ENCODE results near the gene GOLGA1. TPM values are rescaled to one million over a fixed set of nuclear protein-coding genes. Genes with fewer than 3 reads are reported as not detected.

GOLGA1 gene
- total and polyA plus RNA-seq, 2 of the 13 experiments (the other 11 are each of a cell fraction or from before 2014, with no cell fraction given): 12.7 to 15.9 TPM

DNA sequence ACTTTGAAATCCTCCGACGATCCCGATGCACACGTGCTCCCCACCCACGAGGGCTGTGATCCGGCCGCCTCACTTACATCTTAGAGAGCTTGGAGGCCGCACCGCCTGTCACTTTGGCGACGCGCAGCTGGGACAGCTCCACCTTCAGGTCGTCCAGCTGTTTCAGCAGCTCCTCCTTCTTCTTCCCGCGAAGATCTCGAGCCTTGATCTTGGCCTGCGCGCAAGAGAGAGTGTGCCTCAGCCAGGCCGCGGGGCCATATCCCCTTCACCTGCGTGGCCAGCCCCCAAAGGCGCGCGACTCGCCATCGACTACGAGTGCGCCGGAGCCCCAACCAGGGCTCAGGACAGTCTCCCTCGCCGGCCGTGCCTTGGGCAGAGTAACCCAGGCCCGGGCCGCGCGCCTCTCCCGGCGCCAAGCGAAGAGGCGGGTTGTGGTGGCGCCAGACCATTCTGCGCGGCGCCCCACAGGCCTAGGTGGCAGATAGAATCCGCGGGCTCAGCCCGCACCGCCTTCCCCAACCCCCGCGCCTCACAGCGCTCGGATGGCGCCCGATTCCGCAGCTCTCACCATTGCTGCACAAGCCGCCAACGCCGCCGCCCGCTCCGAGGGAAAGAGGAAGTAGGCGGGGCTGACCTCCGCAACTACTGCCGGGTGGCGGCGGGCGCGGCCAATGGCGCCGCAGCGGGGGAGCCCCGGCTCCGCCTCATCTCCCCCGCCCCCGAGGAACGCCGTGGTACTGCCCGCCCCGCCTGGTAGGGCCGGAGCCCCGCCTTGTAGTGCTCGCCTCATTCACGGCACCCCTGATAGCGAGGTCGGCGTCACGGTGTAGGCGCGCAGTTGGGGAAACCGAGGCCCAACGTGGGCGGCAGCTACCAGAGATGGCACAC is 79.3 kb downstream of the GOLGA1 start, which contains the start of the genes ARPC5L and RPL35 (continued):
- peak; percentile 82 for TF ChIP-seq RBM39 (IDR thresholded peaks at IDR 0.05; ENCODE audit: low read depth, low read length, poor library complexity, severe bottlenecking)
- TF ChIP-seq RFX5 (IDR thresholded peaks at IDR 0.05; ENCODE audit: low read depth, low read length): no peak
- TF ChIP-seq, protein P1, sequence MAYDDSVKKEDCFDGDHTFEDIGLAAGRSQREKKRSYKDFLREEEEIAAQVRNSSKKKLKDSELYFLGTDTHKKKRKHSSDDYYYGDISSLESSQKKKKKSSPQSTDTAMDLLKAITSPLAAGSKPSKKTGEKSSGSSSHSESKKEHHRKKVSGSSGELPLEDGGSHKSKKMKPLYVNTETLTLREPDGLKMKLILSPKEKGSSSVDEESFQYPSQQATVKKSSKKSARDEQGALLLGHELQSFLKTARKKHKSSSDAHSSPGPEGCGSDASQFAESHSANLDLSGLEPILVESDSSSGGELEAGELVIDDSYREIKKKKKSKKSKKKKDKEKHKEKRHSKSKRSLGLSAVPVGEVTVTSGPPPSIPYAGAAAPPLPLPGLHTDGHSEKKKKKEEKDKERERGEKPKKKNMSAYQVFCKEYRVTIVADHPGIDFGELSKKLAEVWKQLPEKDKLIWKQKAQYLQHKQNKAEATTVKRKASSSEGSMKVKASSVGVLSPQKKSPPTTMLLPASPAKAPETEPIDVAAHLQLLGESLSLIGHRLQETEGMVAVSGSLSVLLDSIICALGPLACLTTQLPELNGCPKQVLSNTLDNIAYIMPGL (CRISPR knock-in tag; IDR thresholded peaks at IDR 0.05; ENCODE audit: borderline replicate concordance in 1 of 2, low read depth in 1 of 2): peak in 1 of 2 experiments; percentile 82; a peak in 3 of 4 replicates
- TF ChIP-seq, protein P2, sequence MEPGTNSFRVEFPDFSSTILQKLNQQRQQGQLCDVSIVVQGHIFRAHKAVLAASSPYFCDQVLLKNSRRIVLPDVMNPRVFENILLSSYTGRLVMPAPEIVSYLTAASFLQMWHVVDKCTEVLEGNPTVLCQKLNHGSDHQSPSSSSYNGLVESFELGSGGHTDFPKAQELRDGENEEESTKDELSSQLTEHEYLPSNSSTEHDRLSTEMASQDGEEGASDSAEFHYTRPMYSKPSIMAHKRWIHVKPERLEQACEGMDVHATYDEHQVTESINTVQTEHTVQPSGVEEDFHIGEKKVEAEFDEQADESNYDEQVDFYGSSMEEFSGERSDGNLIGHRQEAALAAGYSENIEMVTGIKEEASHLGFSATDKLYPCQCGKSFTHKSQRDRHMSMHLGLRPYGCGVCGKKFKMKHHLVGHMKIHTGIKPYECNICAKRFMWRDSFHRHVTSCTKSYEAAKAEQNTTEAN (CRISPR knock-in tag; conservative IDR thresholded peaks at IDR 0.05): no peak
- TF ChIP-seq, protein P3, sequence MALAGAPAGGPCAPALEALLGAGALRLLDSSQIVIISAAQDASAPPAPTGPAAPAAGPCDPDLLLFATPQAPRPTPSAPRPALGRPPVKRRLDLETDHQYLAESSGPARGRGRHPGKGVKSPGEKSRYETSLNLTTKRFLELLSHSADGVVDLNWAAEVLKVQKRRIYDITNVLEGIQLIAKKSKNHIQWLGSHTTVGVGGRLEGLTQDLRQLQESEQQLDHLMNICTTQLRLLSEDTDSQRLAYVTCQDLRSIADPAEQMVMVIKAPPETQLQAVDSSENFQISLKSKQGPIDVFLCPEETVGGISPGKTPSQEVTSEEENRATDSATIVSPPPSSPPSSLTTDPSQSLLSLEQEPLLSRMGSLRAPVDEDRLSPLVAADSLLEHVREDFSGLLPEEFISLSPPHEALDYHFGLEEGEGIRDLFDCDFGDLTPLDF (CRISPR knock-in tag; IDR thresholded peaks at IDR 0.05): peak; percentile 73
- no peak; the same call in 1 of the 2 replicates for TF ChIP-seq CBX5 (CRISPR knock-in tag; IDR thresholded peaks at IDR 0.05; ENCODE audit: borderline replicate concordance)
- TF ChIP-seq, protein P4, sequence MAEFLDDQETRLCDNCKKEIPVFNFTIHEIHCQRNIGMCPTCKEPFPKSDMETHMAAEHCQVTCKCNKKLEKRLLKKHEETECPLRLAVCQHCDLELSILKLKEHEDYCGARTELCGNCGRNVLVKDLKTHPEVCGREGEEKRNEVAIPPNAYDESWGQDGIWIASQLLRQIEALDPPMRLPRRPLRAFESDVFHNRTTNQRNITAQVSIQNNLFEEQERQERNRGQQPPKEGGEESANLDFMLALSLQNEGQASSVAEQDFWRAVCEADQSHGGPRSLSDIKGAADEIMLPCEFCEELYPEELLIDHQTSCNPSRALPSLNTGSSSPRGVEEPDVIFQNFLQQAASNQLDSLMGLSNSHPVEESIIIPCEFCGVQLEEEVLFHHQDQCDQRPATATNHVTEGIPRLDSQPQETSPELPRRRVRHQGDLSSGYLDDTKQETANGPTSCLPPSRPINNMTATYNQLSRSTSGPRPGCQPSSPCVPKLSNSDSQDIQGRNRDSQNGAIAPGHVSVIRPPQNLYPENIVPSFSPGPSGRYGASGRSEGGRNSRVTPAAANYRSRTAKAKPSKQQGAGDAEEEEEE (CRISPR knock-in tag; IDR thresholded peaks at IDR 0.05; ENCODE audit: borderline replicate concordance): no peak
- TF ChIP-seq, protein P5, sequence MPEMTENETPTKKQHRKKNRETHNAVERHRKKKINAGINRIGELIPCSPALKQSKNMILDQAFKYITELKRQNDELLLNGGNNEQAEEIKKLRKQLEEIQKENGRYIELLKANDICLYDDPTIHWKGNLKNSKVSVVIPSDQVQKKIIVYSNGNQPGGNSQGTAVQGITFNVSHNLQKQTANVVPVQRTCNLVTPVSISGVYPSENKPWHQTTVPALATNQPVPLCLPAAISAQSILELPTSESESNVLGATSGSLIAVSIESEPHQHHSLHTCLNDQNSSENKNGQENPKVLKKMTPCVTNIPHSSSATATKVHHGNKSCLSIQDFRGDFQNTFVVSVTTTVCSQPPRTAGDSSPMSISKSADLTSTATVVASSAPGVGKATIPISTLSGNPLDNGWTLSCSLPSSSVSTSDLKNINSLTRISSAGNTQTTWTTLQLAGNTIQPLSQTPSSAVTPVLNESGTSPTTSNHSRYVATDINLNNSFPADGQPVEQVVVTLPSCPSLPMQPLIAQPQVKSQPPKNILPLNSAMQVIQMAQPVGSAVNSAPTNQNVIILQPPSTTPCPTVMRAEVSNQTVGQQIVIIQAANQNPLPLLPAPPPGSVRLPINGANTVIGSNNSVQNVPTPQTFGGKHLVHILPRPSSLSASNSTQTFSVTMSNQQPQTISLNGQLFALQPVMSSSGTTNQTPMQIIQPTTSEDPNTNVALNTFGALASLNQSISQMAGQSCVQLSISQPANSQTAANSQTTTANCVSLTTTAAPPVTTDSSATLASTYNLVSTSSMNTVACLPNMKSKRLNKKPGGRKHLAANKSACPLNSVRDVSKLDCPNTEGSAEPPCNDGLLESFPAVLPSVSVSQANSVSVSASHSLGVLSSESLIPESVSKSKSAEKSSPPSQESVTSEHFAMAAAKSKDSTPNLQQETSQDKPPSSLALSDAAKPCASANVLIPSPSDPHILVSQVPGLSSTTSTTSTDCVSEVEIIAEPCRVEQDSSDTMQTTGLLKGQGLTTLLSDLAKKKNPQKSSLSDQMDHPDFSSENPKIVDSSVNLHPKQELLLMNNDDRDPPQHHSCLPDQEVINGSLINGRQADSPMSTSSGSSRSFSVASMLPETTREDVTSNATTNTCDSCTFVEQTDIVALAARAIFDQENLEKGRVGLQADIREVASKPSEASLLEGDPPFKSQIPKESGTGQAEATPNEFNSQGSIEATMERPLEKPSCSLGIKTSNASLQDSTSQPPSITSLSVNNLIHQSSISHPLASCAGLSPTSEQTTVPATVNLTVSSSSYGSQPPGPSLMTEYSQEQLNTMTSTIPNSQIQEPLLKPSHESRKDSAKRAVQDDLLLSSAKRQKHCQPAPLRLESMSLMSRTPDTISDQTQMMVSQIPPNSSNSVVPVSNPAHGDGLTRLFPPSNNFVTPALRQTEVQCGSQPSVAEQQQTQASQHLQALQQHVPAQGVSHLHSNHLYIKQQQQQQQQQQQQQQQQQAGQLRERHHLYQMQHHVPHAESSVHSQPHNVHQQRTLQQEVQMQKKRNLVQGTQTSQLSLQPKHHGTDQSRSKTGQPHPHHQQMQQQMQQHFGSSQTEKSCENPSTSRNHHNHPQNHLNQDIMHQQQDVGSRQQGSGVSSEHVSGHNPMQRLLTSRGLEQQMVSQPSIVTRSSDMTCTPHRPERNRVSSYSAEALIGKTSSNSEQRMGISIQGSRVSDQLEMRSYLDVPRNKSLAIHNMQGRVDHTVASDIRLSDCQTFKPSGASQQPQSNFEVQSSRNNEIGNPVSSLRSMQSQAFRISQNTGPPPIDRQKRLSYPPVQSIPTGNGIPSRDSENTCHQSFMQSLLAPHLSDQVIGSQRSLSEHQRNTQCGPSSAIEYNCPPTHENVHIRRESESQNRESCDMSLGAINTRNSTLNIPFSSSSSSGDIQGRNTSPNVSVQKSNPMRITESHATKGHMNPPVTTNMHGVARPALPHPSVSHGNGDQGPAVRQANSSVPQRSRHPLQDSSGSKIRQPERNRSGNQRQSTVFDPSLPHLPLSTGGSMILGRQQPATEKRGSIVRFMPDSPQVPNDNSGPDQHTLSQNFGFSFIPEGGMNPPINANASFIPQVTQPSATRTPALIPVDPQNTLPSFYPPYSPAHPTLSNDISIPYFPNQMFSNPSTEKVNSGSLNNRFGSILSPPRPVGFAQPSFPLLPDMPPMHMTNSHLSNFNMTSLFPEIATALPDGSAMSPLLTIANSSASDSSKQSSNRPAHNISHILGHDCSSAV (CRISPR knock-in tag; IDR thresholded peaks at IDR 0.05; ENCODE audit: borderline replicate concordance): peak; percentile 88; the same call in 1 of the 2 replicates
- TF ChIP-seq, protein P6, sequence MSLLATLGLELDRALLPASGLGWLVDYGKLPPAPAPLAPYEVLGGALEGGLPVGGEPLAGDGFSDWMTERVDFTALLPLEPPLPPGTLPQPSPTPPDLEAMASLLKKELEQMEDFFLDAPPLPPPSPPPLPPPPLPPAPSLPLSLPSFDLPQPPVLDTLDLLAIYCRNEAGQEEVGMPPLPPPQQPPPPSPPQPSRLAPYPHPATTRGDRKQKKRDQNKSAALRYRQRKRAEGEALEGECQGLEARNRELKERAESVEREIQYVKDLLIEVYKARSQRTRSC (CRISPR knock-in tag; IDR thresholded peaks at IDR 0.05; ENCODE audit: low read depth): no peak
- 0 out of 2 replicates have a peak, but pooled peaks have one; percentile 55 for TF ChIP-seq ONECUT2 (CRISPR knock-in tag; IDR thresholded peaks at IDR 0.05)
- peak; percentile 55 for TF ChIP-seq ZNF331 (CRISPR knock-in tag; IDR thresholded peaks at IDR 0.05)

All from HepG2 (cell line).